DND-41 (cell line): Measurements from ENCODE around the gene CERS6.

Source experiments
- ATAC-seq: fragments of 200-7000 bp; cut with Tn5 transposase; 3 replicates; pipeline ENCODE4 v1.9.1; 2021; ENCODE audit warnings: low read depth; ENCODE audit not compliant: insufficient read depth
- DNase-seq: peaks from one replicate; pipeline ENCODE4 v3.0.0-alpha.2; 2020
- H2AFZ ChIP-seq: 2 replicates; pipeline ENCODE4 v1.6.0; 2012; ENCODE audit warnings: low read depth, low read length
- H3K27ac ChIP-seq: 2 replicates; pipeline ENCODE4 v1.5.1; 2012; ENCODE audit warnings: low read length, inconsistent platforms
- H3K27me3 ChIP-seq: fragments of 200-600 bp; sonication (generic); 2 replicates; pipeline ENCODE4 v1.6.0; 2012; ENCODE audit warnings: low read length, mild to moderate bottlenecking, inconsistent platforms; ENCODE audit not compliant: insufficient read depth, poor library complexity
- H3K36me3 ChIP-seq: 2 replicates; pipeline ENCODE4 v1.5.1; 2012; ENCODE audit warnings: low read length, inconsistent platforms; ENCODE audit not compliant: insufficient read depth
- H3K4me1 ChIP-seq: 2 replicates; pipeline ENCODE4 v1.5.1; 2012; ENCODE audit warnings: mild to moderate bottlenecking, low read length; ENCODE audit not compliant: insufficient read depth
- H3K4me2 ChIP-seq: 2 replicates; pipeline ENCODE4 v1.6.0; 2012; ENCODE audit warnings: mild to moderate bottlenecking, moderate library complexity, low read length, inconsistent platforms; ENCODE audit not compliant: insufficient read depth
- H3K4me3 ChIP-seq, 2 experiments: fragments of 200-600 bp in 1 of 2; shearing (Covaris generic) in 1 of 2; 2 replicates each; pipeline ENCODE4 v1.5.1; 2012 to 2016; ENCODE audit warnings: inconsistent platforms in 2 of 2, low read length in 2 of 2, mild to moderate bottlenecking in 2 of 2, low read depth in 1 of 2, moderate library complexity in 1 of 2
- H3K79me2 ChIP-seq: 2 replicates; pipeline ENCODE4 v1.6.0; 2012; ENCODE audit warnings: low read length, inconsistent platforms; ENCODE audit not compliant: insufficient read depth
- H3K9ac ChIP-seq: 2 replicates; pipeline ENCODE4 v1.6.0; 2012; ENCODE audit warnings: low read depth, mild to moderate bottlenecking, inconsistent platforms, low read length, moderate library complexity
- H3K9me3 ChIP-seq: 2 replicates; pipeline ENCODE4 v1.5.1; 2012; ENCODE audit warnings: low read length, moderate library complexity, mild to moderate bottlenecking, inconsistent platforms; ENCODE audit not compliant: insufficient read depth, severe bottlenecking
- H4K20me1 ChIP-seq: 2 replicates; pipeline ENCODE4 v1.6.0; 2012; ENCODE audit warnings: low read length; ENCODE audit not compliant: insufficient read depth
- EZH2 ChIP-seq: IDR thresholded peaks from 3 replicates; pipeline ENCODE4 v1.6.1; 2012; ENCODE audit warnings: borderline replicate concordance, low read depth, mild to moderate bottlenecking, moderate library complexity, low read length, inconsistent platforms; ENCODE audit not compliant: severe bottlenecking
- TF ChIP-seq, protein P1 (sequence below): IDR thresholded peaks from 2 replicates; pipeline ENCODE4 v1.5.1; 2012; ENCODE audit warnings: borderline replicate concordance, low read length, moderate library complexity, mild to moderate bottlenecking; ENCODE audit not compliant: poor library complexity, severe bottlenecking; ENCODE audit errors: extremely low read depth

Gene CERS6

DNA sequence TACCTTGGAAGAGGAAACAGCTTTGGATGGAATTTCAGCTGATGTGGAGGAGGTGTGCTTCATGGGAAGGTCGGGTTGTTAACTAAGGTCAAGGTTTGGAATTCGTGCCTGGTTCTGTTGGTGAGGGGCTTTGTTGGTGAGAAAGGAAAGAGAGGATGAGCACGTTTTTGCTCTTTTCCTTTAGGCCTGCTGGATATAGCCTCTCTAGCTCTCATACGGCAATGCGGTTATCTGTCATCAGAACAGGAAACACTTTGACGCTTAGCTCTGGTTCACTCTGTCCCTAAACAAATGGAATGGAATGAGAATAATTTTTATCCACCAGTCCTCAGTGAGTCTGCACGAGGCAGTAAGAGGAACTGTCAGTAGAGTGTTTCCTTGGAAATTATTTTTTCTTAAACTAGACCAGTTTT lies 176.6 kb downstream of the CERS6 start:
- Histone ChIP-seq H3K9ac (no peak overlapping the region), H3K4me2 (no peak overlapping the region), H3K36me3 (no peaks in the 10 kb centered on the region), H3K4me1 (no peaks in the 10 kb centered on the region), H3K4me3 (no peak overlapping the region), H4K20me1 (no peaks in the 10 kb centered on the region), H2AFZ (no peak overlapping the region), H3K9me3 (no peaks in the 10 kb centered on the region), H3K79me2 (no peaks in the 10 kb centered on the region), H3K27me3 (no peaks in the 10 kb centered on the region), H3K27ac (no peak overlapping the region)
- ATAC-seq: no peak
- TF ChIP-seq EZH2: no peak
- TF ChIP-seq, protein P1, sequence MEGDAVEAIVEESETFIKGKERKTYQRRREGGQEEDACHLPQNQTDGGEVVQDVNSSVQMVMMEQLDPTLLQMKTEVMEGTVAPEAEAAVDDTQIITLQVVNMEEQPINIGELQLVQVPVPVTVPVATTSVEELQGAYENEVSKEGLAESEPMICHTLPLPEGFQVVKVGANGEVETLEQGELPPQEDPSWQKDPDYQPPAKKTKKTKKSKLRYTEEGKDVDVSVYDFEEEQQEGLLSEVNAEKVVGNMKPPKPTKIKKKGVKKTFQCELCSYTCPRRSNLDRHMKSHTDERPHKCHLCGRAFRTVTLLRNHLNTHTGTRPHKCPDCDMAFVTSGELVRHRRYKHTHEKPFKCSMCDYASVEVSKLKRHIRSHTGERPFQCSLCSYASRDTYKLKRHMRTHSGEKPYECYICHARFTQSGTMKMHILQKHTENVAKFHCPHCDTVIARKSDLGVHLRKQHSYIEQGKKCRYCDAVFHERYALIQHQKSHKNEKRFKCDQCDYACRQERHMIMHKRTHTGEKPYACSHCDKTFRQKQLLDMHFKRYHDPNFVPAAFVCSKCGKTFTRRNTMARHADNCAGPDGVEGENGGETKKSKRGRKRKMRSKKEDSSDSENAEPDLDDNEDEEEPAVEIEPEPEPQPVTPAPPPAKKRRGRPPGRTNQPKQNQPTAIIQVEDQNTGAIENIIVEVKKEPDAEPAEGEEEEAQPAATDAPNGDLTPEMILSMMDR: no peak
- no peak for DNase-seq

DNA sequence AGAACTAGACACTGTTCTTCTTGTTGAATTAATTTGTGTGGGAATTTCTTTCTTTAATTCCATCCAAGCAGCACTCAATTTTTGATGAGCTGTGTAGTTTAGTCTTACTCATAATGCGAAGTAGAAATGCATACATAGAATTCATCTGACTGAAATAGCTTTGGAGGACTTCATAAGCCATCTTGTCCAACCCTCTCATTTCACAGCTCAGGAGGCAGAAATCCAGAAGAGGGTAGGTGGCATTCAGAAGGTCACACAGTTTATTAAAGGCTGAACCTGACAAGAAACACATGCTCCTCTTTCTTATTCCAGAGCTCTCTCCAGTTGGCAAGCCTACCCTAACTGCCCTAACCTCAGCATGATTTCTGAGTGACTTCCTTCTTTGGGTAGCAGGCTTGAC lies 177.1 kb downstream of the CERS6 start:
- H3K36me3 ChIP-seq: no peaks in the 10 kb centered on the region
- no peak overlapping the region for H3K4me3 ChIP-seq
- ATAC-seq (no peak), DNase-seq (no peak)
- no peak overlapping the region for H3K27ac ChIP-seq
- no peaks in the 10 kb centered on the region for H4K20me1 ChIP-seq
- no peak overlapping the region for H3K9ac ChIP-seq
- no peak for TF ChIP-seq EZH2
- TF ChIP-seq, protein P1: no peak
- H3K4me2 ChIP-seq: no peak overlapping the region
- H3K27me3 ChIP-seq: no peaks in the 10 kb centered on the region
- no peaks in the 10 kb centered on the region for H3K4me1 ChIP-seq
- H2AFZ ChIP-seq: no peak overlapping the region
- no peaks in the 10 kb centered on the region for H3K79me2 ChIP-seq
- no peaks in the 10 kb centered on the region for H3K9me3 ChIP-seq

DNA sequence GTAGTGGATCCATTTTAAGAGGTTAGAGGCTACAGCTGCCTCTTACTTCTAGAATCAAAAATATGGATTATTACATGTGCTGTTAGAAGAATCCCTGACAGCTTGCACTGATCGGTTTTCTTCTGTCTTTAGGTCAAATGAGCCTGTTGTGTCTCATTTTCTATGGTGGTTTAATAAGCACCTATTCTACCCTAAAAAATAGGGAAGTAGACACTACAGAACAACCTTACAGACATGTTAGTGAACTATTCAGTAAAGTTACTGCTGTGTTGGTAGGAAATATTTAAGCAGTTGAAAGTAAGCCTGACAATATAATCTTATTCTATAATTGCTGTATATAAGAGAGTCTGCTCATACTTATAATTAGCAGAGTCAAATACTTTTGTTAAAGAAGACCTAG lies 177.8 kb downstream of the CERS6 start:
- TF ChIP-seq, protein P1: no peak
- no peak for TF ChIP-seq EZH2
- Histone ChIP-seq H3K9ac (no peak overlapping the region), H3K4me1 (no peaks in the 10 kb centered on the region), H3K79me2 (no peaks in the 10 kb centered on the region), H3K36me3 (no peaks in the 10 kb centered on the region), H3K27me3 (no peaks in the 10 kb centered on the region), H2AFZ (no peak overlapping the region), H3K4me2 (no peak overlapping the region), H3K27ac (no peak overlapping the region), H4K20me1 (no peaks in the 10 kb centered on the region), H3K9me3 (no peaks in the 10 kb centered on the region), H3K4me3 (no peak overlapping the region)
- DNase-seq (no peak), ATAC-seq (no peak)

DNA sequence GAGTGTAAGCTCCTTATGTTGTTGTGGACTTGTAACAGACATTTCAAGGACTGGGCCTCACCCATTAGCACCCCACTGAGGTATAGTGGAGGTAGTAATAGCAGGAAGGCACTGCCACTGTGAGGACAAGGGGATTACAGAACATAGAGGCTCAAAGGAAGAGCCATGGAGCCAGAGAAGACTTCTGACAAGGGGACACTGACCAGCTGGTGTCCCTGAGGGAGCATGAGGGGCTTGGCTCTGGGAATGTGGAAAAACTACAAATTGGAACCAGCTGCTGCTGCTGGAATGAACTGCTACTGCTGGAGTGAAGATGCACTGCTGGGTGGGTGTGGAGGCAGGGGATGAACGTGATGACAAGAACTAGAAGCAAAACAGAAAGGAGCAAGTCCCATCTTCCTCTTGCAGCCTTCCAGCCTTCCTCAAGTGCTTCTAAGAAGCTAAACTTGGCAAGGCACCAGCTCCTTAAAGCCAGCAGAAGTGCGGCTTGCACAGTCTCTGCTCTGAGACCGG lies 179.0 kb downstream of the CERS6 start:
- H4K20me1 ChIP-seq: no peaks in the 10 kb centered on the region
- H3K27ac ChIP-seq: no peak overlapping the region
- no peaks in the 10 kb centered on the region for H3K27me3 ChIP-seq
- DNase-seq (no peak), ATAC-seq (no peak)
- H3K4me3 ChIP-seq: no peak overlapping the region
- H3K36me3 ChIP-seq: no peaks in the 10 kb centered on the region
- H2AFZ ChIP-seq: no peak overlapping the region
- H3K9ac ChIP-seq: no peak overlapping the region
- H3K4me1 ChIP-seq: no peaks in the 10 kb centered on the region
- H3K4me2 ChIP-seq: no peak overlapping the region
- H3K9me3 ChIP-seq: no peaks in the 10 kb centered on the region
- no peaks in the 10 kb centered on the region for H3K79me2 ChIP-seq
- no peak for TF ChIP-seq EZH2
- TF ChIP-seq, protein P1: no peak
